Activated CD4-positive, CD25-positive, alpha-beta regulatory T cell treated with anti-CD3 and anti-CD28 coated beads, Interleukin-2, amount 50 U/mL, for 16 hours (primary cell): ENCODE data around the gene HOXB3.
A peak's percentile ranks its signal among the peaks of the same experiment; 100 is the strongest.

Source experiments
- DNase-seq: peaks from one replicate; pipeline ENCODE4 v3.0.0-alpha.2; 2020; ENCODE audit warnings: low read depth, low spot score

Gene HOXB3

DNA sequence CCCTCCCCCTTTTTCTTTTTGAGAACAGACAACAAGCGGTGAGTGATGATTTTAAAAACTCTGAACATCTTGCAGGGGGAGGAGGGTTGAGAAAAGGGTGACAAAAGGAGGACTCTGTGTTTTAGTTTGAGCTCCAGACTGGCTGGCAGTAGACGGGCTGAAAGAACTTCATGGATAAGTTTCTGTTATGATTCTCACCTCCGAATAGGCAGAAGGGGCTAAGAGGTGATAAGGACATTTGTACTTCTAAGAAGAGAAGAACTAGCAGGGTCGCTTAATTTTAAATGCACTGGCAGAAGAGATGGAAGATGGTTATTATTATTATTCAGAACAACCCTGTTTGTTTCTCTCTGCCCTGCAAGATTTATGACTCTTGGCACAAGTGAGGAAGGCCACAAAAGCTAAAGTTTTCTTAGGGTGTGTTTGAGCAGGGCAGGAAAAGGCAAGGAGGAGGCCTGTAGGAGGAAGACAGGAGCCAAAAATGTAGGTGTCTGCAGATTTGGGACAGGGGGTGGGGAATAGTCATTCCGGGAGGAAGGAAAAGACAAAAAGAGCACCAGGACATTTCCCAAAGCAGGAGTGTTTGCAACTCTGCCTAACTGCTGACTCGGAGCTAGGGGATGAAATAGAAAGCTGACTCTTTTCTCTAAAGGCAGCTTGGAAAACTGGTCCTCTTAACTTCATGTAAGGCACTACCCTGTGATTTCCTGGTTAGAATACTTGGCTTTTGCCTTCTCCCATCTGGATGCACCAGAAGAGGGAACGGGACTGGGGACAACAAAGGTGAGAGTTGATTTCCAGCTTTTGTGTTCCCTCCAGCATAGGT lies 33.3 kb downstream of the HOXB3 start:
- no peak for DNase-seq

- DNase-seq, result no peak
Measured at GRCh38 chr17:48556229-48556575, 33.8 kb downstream of the HOXB3 start.

- no peak for DNase-seq
Measured at GRCh38 chr17:48555258-48556228, 34.5 kb downstream of the HOXB3 start.

DNA sequence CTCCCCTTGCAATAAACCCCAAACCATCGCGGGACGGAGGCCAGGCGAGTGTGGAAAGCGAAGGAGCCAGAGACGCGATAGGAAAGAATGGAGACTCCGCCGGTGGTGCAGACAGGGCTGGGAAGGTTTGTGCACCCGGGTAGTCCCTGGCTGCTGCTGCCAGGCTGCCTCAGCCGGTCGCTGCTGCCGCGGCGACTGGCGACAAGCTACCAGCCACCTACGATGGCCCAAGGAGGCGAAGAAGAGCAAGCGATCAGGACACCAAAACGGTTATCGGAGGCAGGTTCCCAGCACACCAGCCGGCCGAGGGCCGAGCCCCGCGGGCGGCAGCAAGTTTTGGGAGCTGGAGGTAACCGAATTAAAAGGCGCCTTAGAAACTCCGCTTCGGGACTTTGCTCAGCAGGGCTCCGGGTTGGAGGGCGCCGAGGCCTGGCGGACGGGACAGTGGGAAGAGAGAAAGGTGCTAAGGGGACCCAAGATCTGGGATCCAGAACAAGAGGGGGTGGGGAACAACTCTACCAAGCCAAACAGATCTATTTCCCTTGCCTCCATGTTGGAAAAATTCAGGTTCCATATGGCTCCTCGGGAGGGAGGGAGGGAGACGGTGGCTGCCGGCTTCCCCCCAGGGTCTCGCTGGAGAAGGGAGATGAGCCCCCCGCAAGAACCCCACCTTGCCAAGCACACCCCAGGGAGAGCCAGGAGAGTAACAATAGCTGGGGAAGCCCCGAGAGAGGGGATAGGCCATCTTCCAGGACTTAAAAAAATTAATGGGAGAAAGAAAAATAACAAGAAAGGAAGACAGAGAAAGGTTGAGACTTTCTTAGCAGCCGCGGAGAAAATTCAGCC lies 35.4 kb downstream of the HOXB3 start:
- DNase-seq, result no peak

- DNase-seq, result no peak
Measured at GRCh38 chr17:48553826-48554225, 36.2 kb downstream of the HOXB3 start.

DNA sequence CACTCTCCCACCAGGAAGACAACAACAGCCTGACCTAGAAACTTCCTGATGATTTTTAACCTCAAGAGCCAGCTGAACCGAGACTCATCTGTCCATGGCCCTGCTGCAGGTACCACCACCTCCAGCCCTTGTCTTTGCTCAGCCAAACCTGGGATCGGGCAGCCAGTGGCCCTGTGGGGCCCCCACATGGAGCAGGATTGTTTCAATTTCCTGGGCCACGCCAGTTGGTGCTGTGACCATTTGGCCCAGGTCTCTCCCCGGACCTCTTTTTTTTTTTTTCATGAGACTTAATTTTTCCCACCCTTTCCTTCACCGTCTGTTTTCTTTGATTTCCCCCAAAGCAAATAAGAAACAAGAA lies 36.9 kb downstream of the HOXB3 start:
- DNase-seq, result no peak

- no peak for DNase-seq
Measured at GRCh38 chr17:48552466-48553189, 37.4 kb downstream of the HOXB3 start.

- DNase-seq, result no peak
Measured at GRCh38 chr17:48551596-48552465, 38.2 kb downstream of the HOXB3 start.

DNA sequence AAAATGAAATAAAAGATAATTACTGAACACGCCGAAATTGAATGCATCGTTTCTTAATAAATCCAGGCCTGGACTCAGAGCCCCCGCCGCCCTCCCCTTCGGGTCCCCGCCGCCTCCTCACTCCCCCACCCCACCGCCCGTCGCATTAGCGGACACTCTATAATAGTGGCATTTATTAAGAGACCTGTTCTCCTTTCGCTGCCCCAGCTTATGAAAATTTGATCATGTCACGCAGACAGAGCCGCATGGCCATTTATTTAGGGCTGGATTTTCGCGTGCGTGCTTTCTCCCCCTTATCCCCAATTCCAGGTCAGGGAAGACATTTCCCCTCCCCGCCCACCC lies 38.9 kb downstream of the HOXB3 start:
- DNase-seq, result no peak

- no peak for DNase-seq
Measured at GRCh38 chr17:48550502-48551213, 39.4 kb downstream of the HOXB3 start.

DNA sequence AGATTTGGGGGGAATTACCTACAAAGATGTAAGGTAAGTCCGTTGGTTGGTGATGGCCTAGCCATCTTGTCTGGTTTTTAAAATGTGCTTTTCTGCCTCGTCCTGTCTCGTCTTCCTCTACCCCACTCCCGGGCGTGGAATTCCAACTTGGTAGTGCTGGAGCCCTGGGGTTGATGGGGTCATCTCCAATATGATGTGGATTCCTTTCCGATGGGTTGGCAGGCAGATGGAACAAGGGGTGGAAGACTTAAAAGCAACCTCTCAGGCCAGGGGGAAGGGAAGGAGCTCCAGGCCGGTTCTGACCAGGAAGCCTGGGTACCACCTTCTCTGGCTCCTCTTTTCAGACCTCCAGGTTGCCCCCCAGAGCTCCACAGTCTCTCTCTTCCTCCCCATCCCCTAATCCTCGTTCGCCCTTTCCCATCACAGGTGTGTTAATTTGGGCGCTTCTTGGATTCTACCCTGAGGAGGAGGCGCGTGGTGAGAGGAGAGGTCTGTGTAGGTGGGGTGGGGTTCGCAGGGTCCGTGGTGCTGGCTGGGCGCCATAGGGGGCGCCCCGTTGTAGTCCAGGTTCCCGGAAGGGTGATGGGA lies 40.0 kb downstream of the HOXB3 start:
- DNase-seq, result no peak

- no peak for DNase-seq
Measured at GRCh38 chr17:48549281-48549630, 40.8 kb downstream of the HOXB3 start.

GRCh38 chr17:48548523-48549280 lies 41.3 kb downstream of the HOXB3 start:
- no peak for DNase-seq

- peak; percentile 16 for DNase-seq
Measured at GRCh38 chr17:48547808-48548522, 42.1 kb downstream of the HOXB3 start.

GRCh38 chr17:48546924-48547807 lies 42.9 kb downstream of the HOXB3 start:
- no peak for DNase-seq

DNA sequence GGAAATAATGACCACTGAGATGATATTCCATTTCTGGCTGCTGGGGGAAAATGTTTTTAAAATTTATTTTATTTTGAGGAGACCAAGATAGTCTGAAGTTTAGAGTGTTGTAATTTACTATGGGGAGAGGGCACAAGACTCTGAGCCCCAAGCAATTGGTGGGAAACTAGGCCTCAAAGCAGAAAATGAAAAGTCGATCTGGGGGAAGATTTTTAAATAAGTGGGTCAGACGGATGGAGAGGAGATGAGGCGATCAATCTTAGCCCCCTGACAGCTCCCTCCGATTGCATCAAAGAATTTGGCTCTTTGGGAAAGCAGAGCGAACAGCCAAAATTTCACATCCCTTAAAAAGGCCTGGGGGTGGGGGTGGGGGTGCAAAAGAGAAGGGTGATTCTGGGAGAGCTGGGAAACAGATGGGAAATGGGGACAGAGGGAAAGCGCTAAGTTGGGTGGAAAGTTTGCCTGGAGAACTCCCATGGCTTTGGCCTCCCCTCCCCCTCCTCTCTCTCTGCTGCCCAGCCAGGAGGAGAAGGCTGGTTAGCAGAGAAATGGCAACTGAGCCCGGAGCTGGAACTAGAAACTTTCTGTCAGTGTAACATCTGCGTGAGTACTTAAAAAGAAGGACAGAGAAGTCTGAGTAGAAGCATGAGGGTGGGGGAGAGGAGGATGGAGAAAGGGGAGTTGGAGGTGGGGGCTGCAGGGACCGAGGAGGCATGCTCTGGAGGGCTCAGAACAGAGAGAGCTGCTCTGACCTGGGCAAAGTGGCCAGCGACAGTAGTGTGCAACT lies 43.7 kb downstream of the HOXB3 start:
- DNase-seq, result no peak
